ENCODE measurements around the gene USP1. TPM values are rescaled to one million over a fixed set of nuclear protein-coding genes. Genes with fewer than 3 reads are reported as not detected.

USP1 gene
- total and polyA plus RNA-seq, 2 of the 4 experiments (the other 2 are of a cell fraction): 7.5 to 9.7 TPM

DNA sequence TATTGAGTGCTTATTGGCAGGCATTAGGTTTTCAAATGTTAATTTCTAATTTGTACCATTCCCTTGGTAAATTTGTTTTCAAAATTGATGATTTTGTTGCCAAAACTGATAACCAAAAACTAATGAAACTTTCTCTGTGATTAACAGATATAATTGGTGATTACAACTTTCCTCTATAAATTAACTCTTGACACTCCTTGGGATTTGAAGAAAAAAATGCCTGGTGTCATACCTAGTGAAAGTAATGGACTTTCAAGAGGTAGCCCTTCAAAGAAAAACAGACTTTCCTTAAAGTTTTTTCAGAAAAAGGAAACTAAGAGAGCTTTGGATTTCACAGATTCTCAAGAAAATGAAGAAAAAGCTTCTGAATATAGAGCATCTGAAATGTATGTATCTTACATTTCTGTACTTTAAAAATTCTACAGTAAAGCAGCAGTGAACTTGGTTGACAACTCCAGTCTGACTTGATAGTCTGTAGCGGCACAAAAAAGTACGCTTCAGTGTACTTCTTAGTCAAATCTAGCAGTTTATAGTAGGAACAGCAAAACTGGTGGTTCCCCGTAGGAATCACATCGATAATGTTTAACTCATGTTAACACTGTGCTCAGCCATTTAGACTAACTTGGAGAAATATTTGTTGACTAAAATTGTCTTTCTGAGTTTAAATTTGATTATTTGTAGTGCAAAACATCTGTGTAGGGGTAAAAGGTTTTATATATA is 3.0 kb downstream of the USP1 start:
- DNase-seq (peak; percentile 30), ATAC-seq (ENCODE audit: low read depth) (no peak)
- ChIA-PET POLR2A (ENCODE audit: unreplicated experiment) (no interaction called here), CTCF (no interaction called here)
- Histone ChIP-seq H3K4me2 (ENCODE audit: low read depth, low read length) (no peak overlapping the region), H4K91ac (ENCODE audit: insufficient read depth, low read depth, low read length) (no peak overlapping the region), H4K5ac (ENCODE audit: low read depth, low read length) (no peak overlapping the region), H3K79me1 (ENCODE audit: low read depth in 1 of 2, low read length in 2 of 2) (peaks cover 11 to 16% of the 10 kb centered on the region in 2 experiments; a peak in 3 of 4 replicates), H2BK120ac (ENCODE audit: low read depth, low read length) (no peak overlapping the region), H3K56ac (ENCODE audit: extremely low read depth, insufficient read depth, low read length) (no peak overlapping the region), H3K18ac (ENCODE audit: low read depth, low read length) (no peak overlapping the region), H2BK20ac (ENCODE audit: low read depth, low read length) (no peak overlapping the region), H4K8ac (ENCODE audit: low read depth in 2 of 2, low read length in 2 of 2) (no peak overlapping the region), H3K9ac (ENCODE audit: low read depth, low read length) (no peak overlapping the region), H2AFZ (replicated peaks; ENCODE audit: low read length, poor library complexity) (no peak overlapping the region), H3K4ac (ENCODE audit: low read depth, low read length) (no peak overlapping the region), H4K20me1 (ENCODE audit: insufficient read depth, low read length) (peaks cover 5% of the 10 kb centered on the region), H3K27ac (ENCODE audit: insufficient read depth, low read length) (no peak overlapping the region), H3K23ac (ENCODE audit: low read depth, low read length) (no peak overlapping the region), H3K9me1 (ENCODE audit: insufficient read depth, low read length) (peaks cover 2% of the 10 kb centered on the region; the same call in 1 of the 2 replicates), H3K4me1 (ENCODE audit: control insufficient read depth, insufficient read depth, low read length) (peaks cover 3% of the 10 kb centered on the region; the same call in 1 of the 2 replicates), H3K36me3 (ENCODE audit: control insufficient read depth, insufficient read depth, low read length) (peaks cover 6% of the 10 kb centered on the region), H3K27me3 (ENCODE audit: control insufficient read depth, insufficient read depth, low read length) (no peaks in the 10 kb centered on the region), H3K14ac (replicated peaks; ENCODE audit: low read depth, low read length) (no peak overlapping the region), H2BK5ac (ENCODE audit: low read depth, low read length, poor library complexity, severe bottlenecking) (no peak overlapping the region), H2BK15ac (ENCODE audit: low read depth, low read length) (no peak overlapping the region), H2AK9ac (replicated peaks; ENCODE audit: low read depth, low read length, poor library complexity) (no peak overlapping the region), H3K4me3 (ENCODE audit: insufficient read depth, low read depth, low read length) (no peak overlapping the region), H2AK5ac (ENCODE audit: low read depth, low read length) (no peak overlapping the region), H3K9me3 (ENCODE audit: control insufficient read depth, insufficient read depth, low read length) (no peaks in the 10 kb centered on the region)
- intact Hi-C loops (cut with micrococcal nuclease): no loop called here
- BruUV-seq (replicated peaks): no TSS peak
- in situ Hi-C loops (cut with MboI; ENCODE audit: low sequenced_read_pairs): no loop called here
- dilution Hi-C loops (cut with HindIII; ENCODE audit: low sequenced_read_pairs, unreplicated experiment): no loop called here
- WGBS, 2 experiments (ENCODE audit: extremely low coverage in 2 of 2, insufficient read length in 1 of 2): no CpG with 5 or more reads among the region's 4 CpGs
- TF ChIP-seq CHD1 (IDR thresholded peaks at IDR 0.05; ENCODE audit: low read depth, low read length): no peak
- TF ChIP-seq, protein P1, sequence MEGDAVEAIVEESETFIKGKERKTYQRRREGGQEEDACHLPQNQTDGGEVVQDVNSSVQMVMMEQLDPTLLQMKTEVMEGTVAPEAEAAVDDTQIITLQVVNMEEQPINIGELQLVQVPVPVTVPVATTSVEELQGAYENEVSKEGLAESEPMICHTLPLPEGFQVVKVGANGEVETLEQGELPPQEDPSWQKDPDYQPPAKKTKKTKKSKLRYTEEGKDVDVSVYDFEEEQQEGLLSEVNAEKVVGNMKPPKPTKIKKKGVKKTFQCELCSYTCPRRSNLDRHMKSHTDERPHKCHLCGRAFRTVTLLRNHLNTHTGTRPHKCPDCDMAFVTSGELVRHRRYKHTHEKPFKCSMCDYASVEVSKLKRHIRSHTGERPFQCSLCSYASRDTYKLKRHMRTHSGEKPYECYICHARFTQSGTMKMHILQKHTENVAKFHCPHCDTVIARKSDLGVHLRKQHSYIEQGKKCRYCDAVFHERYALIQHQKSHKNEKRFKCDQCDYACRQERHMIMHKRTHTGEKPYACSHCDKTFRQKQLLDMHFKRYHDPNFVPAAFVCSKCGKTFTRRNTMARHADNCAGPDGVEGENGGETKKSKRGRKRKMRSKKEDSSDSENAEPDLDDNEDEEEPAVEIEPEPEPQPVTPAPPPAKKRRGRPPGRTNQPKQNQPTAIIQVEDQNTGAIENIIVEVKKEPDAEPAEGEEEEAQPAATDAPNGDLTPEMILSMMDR (conservative IDR thresholded peaks at IDR 0.05; ENCODE audit: low read depth, low read length): no peak
- no peak for TF ChIP-seq MXI1 (IDR thresholded peaks at IDR 0.05; ENCODE audit: borderline replicate concordance, low read depth, low read length)
- TF ChIP-seq RFX5 (IDR thresholded peaks at IDR 0.05; ENCODE audit: low read depth, low read length): no peak
- no peak for TF ChIP-seq ELK1 (IDR thresholded peaks at IDR 0.05; ENCODE audit: borderline replicate concordance, low read depth, low read length)
- no peak for TF ChIP-seq MAZ (IDR thresholded peaks at IDR 0.05; ENCODE audit: borderline replicate concordance, low read depth, low read length)
- TF ChIP-seq SMC3 (IDR thresholded peaks at IDR 0.05; ENCODE audit: low read depth, low read length): no peak
- TF ChIP-seq NFE2L2 (IDR thresholded peaks at IDR 0.05; ENCODE audit: low read depth, low read length): no peak
- no peak for TF ChIP-seq FOS (IDR thresholded peaks at IDR 0.05; ENCODE audit: low read depth, low read length)
- no peak for TF ChIP-seq RCOR1 (IDR thresholded peaks at IDR 0.05; ENCODE audit: insufficient replicate concordance, low read length)
- no peak for TF ChIP-seq RAD21 (IDR thresholded peaks at IDR 0.05; ENCODE audit: low read length)
- TF ChIP-seq MAFK (IDR thresholded peaks at IDR 0.05; ENCODE audit: low read depth, low read length): no peak

All from IMR-90 (cell line).